GM18907 (cell line): Measurements from ENCODE around the gene NSUN6.

ENCODE experiments used
- ATAC-seq: cut with Tn5 transposase; IDR thresholded peaks from one replicate; pipeline ENCODE4 v1.9.1; 2021; ENCODE audit warnings: mild to moderate bottlenecking, moderate library complexity; ENCODE audit not compliant: unreplicated experiment

The NSUN6 gene

GRCh38 chr10:18565006-18565405, 86.4 kb downstream of the NSUN6 start:
- no peak for ATAC-seq

DNA sequence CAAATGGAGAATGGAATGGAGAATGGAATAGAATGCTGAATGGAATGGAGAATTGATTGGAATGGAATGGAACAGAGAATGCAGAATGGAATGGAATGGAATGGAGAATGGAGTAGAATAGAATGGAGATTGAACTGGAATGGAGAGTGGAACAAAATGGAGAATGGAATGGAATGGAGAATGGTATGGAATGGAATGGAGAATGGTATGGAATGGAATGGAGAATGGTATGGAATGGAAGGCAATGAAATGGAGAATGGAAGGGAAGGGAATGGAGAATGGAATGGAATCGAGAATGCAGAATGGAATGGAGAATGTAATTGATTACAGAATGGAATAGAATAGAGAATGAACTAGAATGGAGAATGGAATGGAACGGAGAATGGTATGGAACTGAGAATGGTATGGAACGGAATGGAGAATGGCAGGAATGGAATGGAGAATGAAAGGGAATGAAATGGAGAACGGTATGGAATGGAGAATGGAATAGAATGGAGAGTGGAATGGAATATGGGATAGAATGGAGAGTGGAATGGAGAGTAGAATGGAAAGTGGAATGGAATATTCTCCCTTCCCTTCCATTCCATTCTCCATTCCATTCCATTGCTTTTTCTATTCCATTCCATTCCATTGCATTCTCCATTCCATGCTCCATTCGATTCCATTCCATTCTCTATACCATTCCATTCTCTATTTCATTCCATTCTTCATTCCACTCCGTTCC, 88.2 kb downstream of the NSUN6 start:
- ATAC-seq = no peak

DNA sequence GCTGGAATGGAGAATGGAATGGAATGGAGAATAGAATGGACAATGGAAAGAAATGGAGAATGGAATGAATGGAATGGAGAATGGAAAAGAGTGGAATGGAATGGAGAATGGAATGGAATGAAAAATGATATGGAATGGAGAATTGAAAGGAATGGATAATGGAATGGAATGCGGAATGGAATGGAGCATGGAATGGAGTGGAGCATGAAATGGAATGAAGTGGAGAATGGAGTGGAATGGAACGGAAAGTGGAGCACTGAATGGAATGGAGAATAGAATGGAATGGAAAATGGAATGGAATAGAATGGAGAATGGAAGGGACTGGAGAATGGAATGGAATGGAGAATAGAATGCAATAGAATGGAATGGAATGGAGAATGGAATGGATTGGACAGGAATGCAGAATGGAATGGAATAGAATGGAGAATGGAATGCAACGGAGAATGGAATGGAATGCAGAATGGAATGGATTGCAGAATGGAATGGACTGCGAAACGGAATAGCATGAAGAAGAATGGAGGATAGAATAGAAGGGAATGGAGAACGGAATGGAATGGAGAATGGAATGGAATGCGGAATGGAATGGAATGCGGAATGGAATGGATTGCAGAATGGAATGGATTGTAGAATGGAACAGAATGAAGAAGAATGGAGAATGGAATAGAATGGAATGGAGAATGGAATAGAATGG, 89.4 kb downstream of the NSUN6 start:
- ATAC-seq = no peak

GRCh38 chr10:18557960-18558359, 93.4 kb downstream of the NSUN6 start:
- no peak for ATAC-seq

DNA sequence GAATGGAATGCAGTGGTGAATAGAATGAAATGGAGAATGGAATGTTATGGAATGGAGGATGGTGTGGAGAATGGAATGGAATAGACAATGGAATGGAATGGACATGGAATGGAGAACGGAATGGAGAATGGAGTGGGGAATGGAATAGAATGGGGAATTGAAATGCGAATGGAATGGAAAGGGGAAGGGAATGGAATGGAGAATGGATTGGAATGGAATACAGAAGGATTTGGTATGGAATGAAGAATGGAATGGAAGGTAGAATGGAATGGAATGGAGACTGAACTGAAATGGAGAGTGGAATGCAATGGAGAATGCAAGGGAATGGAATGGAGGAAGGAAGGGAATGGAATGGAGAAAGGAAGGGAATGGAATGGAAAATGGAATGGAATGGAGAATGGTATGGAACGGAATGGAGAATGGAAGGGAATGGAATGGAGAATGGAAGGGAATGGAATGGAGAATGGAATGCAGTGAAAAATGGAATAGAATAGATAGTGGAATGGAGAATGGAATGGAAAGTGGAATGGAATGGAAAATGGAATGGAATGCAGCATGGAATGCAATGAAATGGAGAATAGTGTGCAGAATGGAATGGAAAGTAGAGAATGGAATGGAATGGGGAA, 94.8 kb downstream of the NSUN6 start:
- ATAC-seq = no peak

DNA sequence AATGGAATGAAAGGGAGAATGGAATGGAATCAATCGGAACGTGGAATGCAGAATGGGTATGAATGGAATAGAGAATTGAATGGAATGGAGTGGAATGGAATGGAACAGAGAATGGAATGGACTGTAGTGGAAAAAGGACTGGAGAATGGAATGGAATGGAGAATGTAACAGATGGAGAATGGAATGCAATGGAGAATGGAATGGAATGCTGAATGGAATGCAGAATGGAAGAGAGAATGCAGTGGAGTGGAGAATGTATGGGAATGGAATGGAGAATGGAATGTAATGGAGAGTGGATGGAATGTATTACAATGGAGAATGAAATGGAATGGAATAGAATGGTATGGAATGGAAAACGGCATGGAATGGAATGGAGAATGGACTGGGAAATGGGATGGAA, 96.9 kb downstream of the NSUN6 start:
- ATAC-seq = no peak

DNA sequence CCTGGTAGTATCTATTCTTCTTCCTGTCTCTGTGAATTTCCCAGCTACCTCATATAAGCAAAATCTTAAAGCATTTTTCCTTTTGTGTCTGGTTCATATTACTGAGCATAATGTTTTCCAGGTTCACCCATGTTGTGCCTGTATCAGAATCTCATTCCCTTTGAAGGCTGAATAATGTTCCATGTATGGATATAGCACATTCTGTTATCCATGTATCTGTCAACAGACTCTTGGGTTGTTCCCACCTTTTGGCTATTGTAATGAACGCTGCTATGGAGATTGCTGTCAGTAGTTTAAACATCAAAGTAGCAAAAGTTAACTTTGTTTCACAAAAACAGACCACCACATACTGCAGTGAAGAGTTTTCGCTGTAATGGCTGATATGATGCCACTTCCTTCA, 99.9 kb downstream of the NSUN6 start:
- no peak for ATAC-seq

- ATAC-seq = no peak
These were observed 102.3 kb downstream of the NSUN6 start for GRCh38 chr10:18549105-18549504.

DNA sequence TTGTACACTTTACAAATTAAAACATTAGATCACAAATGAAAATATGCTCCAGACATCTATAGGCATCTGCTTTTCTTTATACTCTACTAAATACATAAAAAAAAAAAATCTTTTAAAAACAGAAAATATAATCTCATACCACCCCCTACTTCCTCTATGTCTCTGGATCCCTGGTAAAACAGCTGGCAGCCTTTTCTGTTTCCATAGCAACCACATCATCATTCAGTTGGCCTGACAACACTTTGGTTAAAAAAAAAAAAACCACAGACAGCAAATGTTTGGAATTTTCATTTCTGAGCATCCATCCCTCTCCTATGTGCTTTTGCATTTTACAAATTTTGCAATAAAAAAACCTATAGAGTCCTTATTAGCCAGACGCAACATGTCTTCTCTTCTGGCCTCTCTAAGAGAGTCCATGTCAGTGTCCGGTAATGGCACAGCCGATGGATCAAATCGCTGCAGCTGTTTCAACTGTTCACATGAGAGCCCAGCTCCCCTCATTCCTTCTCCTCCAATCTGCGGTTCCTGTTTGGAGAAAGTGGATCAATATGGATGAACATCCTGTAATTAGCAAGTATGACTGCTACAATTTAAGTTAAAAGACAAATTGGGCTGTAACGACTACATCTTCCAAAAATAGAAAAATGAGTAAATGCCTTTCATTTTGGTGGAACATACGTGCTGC, 105.6 kb downstream of the NSUN6 start:
- ATAC-seq = no peak

DNA sequence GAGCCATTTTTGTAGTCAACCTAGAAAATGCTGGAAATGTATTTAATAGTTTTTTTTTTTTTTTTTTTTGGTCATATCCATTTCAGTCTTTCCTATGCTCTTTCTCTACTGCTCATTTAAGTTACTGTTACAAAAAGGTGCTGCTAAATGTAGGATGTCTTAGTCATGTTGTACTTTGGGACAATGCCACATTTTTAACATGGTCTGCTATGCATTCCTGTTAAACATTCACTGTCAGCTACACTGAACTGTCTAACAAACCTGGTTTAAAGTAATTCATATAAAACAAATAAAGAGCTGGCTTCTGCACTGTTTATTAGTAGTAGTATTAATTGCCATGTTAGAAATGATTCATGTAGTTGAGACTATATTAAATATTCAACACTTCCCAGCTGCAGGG, 108.6 kb downstream of the NSUN6 start:
- no peak for ATAC-seq

DNA sequence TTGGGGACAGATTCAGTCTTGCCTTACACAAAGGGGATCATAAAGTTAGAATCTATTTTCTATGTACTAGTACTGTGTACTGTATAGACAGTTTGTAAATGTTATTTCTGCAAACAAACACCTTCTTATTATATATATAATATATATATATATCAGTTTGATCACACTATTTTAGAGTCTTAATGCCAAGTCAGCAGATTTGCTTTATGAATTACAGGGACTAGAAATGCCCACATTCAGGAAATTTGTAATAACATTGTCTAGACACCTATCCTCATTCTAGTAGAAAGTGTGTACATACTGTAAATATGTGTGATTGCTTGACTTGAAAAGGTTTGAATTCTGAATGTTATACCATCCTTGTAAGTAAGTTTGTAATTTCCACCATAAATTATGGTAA, 111.2 kb downstream of the NSUN6 start:
- ATAC-seq = no peak

- no peak for ATAC-seq
These were observed 112.1 kb downstream of the NSUN6 start for GRCh38 chr10:18539335-18539734.

DNA sequence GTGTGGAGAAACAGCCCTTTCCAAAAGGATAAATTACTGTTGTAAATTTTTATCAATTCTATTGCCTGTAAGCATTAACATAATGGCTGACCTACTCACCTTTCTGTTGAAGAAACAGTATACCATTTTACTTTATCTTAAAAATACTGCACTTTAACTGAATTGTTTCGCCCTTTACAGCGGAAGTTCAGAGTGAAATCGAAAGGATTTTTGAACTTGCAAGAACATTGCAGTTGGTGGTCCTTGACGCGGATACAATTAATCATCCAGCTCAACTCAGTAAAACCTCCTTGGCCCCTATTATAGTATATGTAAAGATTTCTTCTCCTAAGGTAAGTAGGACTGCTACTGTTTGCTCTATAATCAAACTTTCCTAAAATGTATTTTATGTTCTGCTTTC, 117.5 kb downstream of the NSUN6 start:
- ATAC-seq = no peak

GRCh38 chr10:18532881-18533535, 118.4 kb downstream of the NSUN6 start:
- ATAC-seq = no peak

- ATAC-seq = no peak
These were observed 123.1 kb downstream of the NSUN6 start for GRCh38 chr10:18528292-18528691.

- ATAC-seq = no peak
These were observed 123.7 kb downstream of the NSUN6 start for GRCh38 chr10:18527687-18528086.

GRCh38 chr10:18523858-18524257, 127.5 kb downstream of the NSUN6 start:
- no peak for ATAC-seq

GRCh38 chr10:18523025-18523424, 128.4 kb downstream of the NSUN6 start:
- no peak for ATAC-seq

GRCh38 chr10:18516851-18517250, 134.5 kb downstream of the NSUN6 start:
- no peak for ATAC-seq

DNA sequence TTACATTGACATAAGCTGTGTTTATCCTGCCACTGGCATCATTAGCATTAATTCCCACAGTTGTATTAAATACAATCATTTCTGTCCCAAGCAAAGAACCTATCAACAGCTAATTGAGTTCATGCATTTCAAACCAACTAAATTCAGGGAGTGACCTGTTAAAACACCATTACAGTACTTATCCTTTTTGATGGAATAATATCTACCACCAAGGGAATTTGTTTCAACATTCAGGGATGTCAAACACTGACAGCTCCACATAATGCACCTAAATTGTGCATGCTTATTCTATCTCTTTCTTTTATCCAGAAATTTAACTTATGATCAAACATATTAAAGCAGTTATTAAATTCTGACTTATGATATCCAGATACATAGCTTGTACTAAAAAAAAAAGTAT, 136.8 kb downstream of the NSUN6 start:
- ATAC-seq = no peak

DNA sequence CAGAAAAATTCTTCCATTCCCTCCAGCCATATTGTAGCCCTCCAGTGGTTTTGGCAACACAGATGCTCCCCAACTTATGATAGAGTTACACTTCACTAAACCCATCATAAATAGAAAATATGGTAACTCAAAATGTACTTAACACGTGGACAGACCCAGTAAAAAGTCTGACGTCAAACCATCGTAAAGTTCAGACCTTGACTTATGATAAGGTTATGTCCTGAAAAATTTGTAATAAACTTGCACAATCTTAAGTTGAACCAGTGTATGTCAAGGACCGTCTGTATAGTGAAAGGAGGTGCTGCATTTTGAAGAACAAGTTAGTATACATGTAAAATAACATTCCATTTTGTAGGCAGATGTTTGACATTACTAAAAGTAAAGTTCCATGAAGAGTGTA, 142.8 kb downstream of the NSUN6 start:
- ATAC-seq = no peak
